Non-pigmented ciliary epithelial cell (primary cell): ENCODE data around the gene CSTF3.
A peak's percentile ranks its signal among the peaks of the same experiment; 100 is the strongest.
"Not testable (repeated sequence)": the region's sequence is repeated elsewhere in the genome, so short reads cannot be mapped to it uniquely, and the experiment has no call there.

Experiments
- DNase-seq: peaks from one replicate; pipeline ENCODE4 v3.0.0-alpha.2; 2010; ENCODE audit warnings: low read depth

Gene CSTF3

GRCh38 chr11:33161120-33162005 lies at the start of gene CSTF3:
TSS of gene CSTF3 (minus strand) at chr11:33161480. CDS start at chr11:33161325, 155 bp downstream.
- DNase-seq, result peak; percentile 91

DNA sequence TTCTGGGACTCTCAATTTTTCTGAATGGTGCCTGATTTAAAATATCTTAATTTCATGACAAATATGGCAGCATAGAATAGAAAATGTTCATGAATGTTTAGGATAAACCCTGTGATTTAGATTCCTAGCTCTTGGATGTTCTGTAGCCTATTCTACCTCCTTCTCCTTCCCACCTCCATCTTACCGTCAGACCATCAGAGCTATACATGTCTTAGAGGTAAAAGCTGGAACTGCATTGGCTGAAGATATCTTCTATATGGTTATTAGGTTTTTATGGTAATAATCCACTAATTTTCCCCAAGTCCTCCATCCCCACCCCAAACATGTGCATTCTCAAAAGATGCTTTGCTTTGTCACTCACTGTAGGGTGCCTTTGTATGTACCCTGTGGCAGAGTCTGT lies 46.9 kb upstream of the CSTF3 start:
- no peak for DNase-seq

DNA sequence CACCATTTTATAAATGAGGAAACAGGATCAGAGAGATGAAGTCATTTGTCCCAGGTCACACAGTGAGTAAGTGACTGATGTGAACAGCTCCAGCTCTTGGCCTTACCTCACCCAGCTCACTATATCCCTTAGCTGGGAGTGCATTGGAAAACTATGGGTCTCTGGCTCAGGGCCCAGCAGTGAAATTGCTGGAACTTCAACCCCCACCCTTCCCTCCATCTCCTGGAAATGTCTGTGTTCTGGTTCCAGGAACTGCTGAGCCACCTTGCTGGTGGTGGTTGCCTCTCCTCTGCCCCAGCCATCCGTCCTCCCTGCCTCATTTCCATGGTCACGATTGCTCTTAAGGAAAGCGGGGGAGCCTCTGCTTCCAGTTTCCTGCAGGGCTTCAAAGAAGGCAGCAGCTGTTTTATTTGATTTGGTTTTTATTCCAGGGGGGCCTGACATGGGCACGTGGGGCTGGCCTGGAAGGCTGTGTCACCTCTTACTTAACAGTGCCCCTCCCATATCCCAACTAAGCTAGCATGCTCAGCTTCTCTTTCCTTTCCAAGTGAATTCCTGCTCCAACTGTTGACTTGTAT lies 46.2 kb upstream of the CSTF3 start:
- no peak for DNase-seq

GRCh38 chr11:33197915-33198727 lies 36.8 kb upstream of the CSTF3 start:
- no peak for DNase-seq

GRCh38 chr11:33195462-33196173 lies 34.3 kb upstream of the CSTF3 start:
- no peak for DNase-seq

GRCh38 chr11:33194455-33194854 lies 33.2 kb upstream of the CSTF3 start:
- no peak for DNase-seq

- no peak for DNase-seq
Observed at GRCh38 chr11:33191467-33191866, 30.2 kb upstream of the CSTF3 start.

GRCh38 chr11:33187998-33188722 lies 26.9 kb upstream of the CSTF3 start:
- no peak for DNase-seq

DNA sequence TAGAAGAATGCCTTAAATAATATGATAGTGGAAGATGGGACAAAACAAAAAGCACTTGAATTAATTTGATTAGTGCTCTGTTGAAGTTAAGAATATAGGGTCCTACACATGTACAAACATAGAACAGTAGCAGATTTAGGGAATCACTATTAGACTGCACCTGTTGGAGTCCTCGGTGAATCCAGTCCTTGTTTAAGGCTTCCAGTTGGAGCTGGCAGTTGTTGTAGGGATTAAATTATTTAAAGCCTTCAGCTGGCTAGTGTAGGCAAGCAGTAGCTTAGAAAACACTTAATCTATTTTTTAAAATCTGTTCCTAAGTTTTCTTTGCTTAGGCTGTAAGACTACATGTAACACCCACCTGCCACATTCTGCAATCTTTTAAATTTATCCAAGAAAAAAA lies 24.5 kb upstream of the CSTF3 start:
- no peak for DNase-seq

DNA sequence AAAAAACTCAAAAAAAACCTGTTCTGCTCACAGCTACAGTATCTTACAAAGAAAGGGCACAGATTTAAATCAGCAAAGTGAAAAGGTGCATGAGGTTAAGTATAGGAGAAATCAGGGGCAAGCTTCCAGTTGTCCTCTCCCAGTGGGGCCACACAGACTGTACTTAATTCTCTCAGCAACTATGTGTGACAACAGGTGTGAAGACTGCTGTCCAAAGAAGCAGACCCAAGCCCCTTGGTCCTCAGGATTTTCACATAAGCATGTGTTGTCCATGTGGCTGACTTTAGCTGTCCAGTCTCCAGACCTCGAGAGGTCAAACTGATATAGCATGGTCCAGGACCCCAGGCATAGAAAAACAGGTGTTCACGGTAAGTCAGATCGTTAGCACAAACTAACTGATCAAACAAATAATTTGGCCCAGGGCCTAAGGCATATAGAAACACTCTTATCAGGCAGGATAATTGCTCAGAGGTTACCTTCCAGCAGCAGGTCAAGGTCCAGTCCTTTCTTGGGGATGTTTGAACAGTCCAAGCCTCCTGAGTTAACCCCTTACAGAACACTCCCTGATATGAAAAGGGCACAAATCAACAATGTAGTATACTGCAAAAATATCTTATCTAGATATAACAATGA lies 21.1 kb upstream of the CSTF3 start:
- DNase-seq, result no peak

GRCh38 chr11:33179348-33179803 lies 18.1 kb upstream of the CSTF3 start:
- no peak for DNase-seq

DNA sequence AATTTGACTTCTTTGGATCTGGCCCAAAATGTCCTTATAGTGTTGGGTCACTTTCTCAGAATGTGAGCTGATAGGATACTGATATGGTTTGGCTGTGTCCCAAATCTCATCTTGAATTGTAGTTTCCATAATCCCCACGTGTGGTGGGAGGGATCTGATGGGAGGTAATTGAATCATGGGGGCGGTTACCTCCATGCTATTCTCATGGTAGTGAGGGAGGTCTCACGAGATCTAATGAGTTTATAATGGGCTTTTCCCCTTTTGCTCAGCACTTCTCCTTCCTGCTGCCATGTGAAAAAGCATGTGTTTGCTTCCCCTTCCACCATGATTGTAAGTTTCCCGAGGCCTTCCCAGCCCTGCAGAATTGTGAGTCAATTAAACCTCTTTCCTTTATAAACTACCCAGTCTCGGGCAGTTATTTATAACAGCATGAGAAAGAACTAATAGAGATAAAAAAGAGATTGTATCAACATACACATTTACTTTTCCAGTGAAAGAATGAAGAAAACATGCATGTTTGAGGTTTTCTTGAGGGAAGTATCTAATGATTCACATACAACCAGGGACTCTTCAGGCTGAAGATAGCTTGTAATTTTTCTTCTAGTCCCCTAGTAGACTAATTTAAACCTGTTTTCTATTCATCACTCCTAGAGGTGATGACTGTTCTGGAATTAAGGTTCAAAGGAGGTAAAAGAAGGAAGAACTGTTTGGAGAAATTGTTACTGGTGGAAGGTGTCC lies 17.3 kb upstream of the CSTF3 start:
- DNase-seq, result no peak

GRCh38 chr11:33177676-33178336 lies 16.5 kb upstream of the CSTF3 start:
- DNase-seq, result no peak

- not testable (repeated sequence) for DNase-seq
Observed at GRCh38 chr11:33176760-33177159, 15.5 kb upstream of the CSTF3 start.

DNA sequence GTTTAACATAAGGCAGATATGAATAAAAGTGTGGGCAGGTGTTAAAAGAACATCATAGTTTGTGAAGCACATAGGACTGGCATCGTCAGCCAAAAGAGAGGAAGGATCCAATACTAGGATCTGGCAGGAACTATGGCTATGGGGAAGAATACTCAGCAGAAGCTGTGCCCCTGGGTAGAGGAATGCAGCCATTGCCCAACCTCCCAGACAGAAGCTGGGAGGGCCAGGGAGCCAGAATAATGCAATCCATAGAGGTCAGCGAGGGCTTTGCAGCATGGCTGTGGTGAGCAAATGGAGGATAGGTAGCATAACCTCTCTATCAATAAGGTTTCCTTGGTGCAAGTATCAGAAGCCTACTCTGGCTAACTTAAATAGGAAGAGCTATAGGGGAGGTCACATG lies 11.7 kb upstream of the CSTF3 start:
- DNase-seq, result no peak

- no peak for DNase-seq
Observed at GRCh38 chr11:33172345-33172744, 11.1 kb upstream of the CSTF3 start.

GRCh38 chr11:33171251-33171650 lies 10.0 kb upstream of the CSTF3 start:
- no peak for DNase-seq

GRCh38 chr11:33168709-33169200 lies 7.5 kb upstream of the CSTF3 start:
- DNase-seq, result no peak

GRCh38 chr11:33162831-33163230 lies 1.6 kb upstream of the CSTF3 start:
- DNase-seq, result no peak
